Femur (tissue), 1 donor: Measurements from ENCODE around the gene GOSR2.

Experiments
- DNase-seq: peaks from one replicate; pipeline ENCODE4 v3.0.0-alpha.2; 2017

GOSR2 gene

DNA sequence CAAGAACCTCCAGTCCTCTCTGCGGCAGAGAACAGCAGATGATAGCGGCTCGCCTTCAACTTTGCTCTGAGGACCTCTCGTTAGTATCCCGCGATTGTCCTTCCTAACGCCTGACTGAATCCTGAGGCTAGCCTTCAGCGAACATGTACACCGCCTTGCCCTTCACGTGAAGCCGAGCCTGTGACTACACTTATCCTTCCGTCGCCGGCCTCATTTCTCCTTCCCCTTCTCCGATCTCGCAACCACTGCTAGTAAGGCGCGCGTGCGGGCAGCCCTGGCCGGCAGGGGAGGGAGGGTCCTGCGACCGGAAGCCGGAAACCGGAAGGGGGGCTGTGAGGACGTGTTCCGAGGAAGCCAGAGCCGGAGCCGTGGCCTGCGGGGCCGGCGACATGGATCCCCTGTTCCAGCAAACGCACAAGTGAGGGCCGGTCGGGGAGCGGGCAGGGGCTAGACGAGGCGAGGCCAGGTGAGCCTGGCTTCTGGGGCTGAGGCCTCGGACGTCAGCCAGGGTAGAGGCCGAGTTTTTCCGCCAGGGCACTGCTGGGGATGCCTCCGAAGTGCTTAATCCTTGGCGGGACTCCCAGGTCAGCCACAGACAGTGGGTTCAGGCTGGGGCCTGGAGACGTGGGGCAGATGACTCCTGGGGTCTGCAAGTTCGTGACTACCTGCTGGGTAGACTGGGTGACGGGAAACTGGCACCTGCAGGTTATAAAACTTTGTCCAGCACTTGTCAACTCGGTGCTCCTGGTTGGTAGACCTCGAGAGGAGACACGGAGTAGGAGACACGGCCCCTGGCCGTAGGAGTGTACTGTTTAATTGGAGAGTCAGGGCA, at the start of gene GOSR2:
TSS of gene GOSR2 (plus strand) at position 357 of the 832 bp plus-strand sequence. CDS start at position 390, 33 bp downstream.
- peak; percentile 95 for DNase-seq

DNA sequence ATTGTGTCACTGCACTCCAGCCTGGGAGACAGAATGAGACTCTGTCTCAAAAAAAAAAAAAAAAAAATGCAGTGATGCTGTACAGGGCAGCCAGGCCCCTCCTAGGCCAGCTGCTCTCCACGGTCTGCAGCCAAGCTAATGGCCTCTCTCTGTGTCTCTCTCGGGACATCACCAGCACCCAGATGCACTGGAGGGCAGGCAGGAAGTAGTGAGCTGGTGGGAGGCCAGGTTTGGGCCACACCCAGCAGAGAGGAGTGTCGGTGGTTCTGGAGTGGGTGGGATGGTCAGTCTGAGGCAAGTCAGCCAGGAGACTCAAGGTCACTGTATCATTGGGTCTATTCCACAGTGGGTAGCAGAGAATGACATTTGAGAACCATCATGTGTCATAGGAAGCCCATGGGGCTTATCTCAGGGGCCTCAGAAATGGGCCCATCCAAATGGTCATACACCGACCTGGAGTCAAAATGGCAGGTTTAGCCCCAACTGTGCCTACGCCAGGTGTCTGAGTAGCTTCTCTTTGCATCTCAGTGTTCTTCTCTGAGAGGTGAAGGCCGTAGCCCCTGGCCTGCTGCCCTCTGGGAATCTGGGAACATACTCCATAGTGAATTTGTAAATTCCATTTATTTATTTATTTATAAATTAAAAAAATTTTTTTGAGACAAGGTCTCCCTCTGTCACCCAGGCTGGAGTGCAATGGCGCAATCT, 48.9 kb upstream of the GOSR2 start:
- no peak for DNase-seq

DNA sequence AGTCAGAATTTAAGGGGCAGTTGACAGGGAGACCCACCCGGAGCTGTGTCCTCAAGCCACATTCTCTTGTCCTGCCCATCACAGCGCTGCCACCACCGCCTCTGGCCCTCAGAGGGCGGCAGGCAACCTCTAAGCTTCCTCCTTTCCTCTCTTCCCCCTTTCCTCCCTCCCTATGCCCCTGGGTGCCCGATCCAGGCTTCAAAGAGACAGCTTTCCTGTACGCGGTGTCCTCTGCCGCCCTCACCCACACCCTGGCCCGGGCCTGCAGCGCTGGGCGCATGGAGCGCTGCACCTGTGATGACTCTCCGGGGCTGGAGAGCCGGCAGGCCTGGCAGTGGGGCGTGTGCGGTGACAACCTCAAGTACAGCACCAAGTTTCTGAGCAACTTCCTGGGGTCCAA, 48.1 kb upstream of the GOSR2 start:
- no peak for DNase-seq

DNA sequence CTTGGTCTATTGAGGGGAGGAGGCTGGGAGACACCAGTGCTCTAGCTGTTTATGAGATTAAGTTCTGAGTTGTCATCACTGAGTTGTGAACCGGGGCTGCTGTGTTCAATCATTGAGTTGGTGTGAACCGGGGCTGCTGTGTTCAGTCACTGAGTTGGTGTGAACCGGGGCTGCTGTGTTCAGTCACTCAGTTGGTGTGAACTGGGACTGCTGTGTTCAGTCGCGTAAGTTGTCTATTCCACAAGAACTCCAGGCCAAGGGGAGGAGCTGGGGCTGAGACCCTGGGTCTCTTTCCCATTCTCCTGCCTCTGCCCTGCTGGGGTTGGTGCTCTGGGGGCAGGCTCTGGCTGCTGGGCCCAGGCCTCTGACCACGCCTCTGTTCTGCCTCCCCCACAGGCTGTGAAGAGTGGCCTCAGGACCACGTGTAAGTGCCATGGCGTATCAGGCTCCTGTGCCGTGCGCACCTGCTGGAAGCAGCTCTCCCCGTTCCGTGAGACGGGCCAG, 47.1 kb upstream of the GOSR2 start:
- no peak for DNase-seq

DNA sequence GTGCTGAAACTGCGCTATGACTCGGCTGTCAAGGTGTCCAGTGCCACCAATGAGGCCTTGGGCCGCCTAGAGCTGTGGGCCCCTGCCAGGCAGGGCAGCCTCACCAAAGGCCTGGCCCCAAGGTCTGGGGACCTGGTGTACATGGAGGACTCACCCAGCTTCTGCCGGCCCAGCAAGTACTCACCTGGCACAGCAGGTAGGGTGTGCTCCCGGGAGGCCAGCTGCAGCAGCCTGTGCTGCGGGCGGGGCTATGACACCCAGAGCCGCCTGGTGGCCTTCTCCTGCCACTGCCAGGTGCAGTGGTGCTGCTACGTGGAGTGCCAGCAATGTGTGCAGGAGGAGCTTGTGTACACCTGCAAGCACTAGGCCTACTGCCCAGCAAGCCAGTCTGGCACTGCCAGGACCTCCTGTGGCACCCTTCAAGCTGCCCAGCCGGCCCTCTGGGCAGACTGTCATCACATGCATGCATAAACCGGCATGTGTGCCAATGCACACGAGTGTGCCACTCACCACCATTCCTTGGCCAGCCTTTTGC, 46.5 kb upstream of the GOSR2 start:
- no peak for DNase-seq

DNA sequence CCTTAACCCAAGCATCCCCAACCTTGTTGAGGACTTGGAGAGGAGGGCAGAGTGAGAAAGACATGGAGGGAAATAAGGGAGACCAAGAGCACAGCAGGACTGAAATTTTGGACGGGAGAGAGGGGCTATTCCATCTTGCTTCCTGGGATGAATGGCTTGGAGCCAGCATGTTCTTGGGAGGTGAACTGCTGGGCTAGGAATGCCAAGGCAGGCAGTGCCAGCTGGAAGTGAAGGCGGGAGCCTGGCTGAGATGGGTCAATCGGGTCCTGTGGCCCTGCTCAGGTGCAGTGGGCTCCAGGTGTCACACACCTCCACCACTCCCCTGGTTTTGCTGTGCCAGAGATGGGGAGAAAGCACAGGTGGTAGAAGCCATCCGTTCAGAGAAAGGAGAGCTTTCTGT, 46.0 kb upstream of the GOSR2 start:
- no peak for DNase-seq

DNA sequence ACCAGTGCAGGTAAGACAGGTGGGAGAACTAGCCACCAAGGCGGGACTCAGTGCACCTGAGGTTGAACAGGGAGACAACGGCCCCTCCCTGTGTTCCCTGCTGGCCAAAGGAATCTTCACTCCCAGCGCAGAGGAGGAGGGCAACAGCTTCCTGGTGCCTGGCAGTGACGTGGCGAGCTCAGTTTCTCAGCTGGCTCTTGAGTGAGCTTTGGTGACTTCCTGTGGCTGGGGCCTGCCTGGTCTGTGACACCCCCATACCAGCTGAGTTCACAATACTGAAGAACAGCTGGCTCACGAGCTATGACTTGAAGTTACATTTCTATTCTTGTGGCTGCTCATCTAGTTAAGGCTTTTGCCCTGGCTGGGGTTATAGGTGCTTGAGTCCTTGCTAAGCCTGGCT, 45.5 kb upstream of the GOSR2 start:
- DNase-seq, result no peak

DNA sequence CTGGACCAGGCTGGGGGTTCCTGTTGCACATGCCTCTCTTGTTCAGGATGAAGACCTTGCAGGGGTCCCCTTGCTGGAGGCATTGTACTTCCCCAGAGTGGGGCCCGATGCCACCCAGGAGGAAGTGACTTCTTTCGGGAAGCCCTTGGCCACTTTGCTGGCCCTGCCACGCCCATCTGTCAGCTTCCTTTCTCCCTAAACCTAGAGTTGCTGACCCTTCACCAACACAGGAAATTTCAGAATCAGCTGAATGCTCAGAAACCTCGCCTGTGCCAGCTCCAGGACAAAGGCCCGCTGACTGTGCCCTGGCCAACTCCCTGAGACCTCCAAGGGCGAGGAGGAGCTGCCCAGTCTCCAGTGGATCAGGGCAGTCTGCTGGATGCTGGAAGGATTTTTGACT, 44.9 kb upstream of the GOSR2 start:
- DNase-seq, result peak; percentile 32

DNA sequence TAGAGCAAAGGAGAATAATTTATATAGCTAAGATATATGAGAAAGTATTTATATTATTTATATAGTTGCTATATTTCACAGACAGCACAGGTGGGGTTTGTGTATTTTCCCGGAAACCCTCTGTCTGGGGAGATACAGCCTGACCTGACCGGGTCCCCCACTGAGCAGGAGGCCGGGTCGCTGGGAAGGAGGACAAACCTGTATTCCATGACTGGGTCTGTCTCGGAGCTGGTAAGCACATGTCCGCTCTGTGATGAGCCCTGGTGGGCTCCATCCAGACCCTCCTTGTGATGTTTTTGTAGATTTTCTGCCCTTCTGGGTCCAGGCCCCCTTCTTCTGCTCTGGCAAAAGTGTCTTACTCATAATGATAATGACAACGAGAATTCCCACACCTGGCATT, 43.9 kb upstream of the GOSR2 start:
- DNase-seq, result no peak

DNA sequence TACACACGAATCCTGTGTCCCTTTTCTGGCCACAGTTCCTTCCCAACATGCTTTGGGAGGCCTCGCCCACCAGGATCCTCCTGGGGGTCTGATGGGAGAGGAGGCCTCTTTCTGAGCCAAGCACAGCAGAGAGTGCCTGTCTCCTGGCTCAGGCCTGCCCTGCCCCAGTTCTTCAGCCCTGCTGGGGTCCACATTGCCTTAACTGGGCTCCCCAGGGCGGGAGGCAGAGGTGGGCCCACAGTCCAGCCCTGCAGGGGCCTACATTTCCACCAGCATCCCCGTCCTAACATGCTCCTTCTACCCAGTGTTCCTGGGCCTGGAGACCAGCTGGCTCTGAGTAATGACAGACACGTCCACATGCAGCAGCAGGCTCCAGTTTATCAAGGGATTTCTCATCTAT, 41.9 kb upstream of the GOSR2 start:
- DNase-seq, result no peak

DNA sequence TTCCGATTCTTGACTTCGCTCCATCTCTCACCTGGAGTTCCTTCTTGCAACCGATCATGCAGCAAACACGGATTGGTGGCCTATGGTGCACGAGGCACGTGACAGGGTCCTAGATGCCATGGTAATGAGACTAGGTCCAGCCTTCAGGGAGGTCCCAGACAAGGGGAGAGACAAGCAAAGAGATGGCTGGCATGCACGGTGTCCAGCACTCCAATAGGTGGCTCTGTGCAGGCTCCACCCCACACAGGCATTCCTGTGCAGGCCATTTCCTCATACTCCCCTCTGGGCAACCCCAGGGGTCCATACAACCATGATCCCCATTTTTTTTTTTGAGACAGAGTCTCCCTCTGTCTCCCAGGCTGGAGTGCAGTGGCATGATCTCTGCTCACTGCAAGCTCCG, 40.3 kb upstream of the GOSR2 start:
- no peak for DNase-seq

DNA sequence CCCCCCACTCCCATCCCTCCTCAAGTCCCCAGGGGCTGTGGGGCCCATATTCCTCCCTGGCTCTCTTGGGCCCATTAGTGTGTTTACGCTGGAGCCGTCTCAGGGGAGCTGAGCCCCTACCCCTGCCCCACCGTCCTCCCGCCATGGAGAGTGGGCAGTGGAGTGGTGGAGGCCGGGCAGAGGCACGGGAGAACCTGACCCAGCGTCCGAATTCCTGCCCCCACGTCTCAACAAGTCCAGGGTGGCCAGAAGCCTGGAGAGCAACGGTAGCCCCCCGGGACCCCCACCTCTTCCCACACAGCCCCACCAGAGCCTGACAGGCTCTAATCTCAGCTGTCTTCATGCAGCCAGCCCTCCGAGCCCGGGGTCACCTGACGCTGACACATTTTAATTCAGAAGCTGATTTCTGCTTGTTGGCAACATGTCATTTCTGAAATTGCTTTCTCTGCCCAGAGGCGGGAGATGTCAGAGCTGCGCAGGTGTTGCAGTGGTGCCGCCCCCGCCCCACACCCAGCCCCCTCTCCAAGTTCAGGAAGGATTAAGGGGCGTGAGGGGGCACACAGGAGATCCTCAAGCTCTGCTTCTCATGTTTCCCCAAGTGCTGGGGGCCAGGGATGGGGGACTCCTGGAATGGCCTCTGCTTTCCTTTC, 39.0 kb upstream of the GOSR2 start:
- no peak for DNase-seq

DNA sequence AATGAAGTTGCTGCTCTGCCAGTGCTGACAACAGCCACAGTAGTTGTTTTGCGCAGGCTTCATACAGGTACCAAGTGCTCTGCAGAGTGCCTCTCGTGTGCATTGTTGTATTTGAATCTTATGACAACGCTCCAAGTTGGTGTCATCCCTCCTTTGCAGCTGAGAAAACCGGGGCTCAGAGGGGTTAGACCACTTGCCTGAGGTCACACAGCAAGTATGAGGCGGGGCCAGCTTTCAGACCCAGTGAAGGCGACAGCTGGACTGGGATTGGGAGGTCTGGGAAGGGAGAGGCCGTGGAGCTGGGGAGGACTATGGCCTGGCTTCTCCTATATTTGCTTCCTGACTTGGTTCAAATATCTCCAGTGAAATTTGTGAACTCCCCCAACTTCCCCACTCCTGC, 38.4 kb upstream of the GOSR2 start:
- no peak for DNase-seq

DNA sequence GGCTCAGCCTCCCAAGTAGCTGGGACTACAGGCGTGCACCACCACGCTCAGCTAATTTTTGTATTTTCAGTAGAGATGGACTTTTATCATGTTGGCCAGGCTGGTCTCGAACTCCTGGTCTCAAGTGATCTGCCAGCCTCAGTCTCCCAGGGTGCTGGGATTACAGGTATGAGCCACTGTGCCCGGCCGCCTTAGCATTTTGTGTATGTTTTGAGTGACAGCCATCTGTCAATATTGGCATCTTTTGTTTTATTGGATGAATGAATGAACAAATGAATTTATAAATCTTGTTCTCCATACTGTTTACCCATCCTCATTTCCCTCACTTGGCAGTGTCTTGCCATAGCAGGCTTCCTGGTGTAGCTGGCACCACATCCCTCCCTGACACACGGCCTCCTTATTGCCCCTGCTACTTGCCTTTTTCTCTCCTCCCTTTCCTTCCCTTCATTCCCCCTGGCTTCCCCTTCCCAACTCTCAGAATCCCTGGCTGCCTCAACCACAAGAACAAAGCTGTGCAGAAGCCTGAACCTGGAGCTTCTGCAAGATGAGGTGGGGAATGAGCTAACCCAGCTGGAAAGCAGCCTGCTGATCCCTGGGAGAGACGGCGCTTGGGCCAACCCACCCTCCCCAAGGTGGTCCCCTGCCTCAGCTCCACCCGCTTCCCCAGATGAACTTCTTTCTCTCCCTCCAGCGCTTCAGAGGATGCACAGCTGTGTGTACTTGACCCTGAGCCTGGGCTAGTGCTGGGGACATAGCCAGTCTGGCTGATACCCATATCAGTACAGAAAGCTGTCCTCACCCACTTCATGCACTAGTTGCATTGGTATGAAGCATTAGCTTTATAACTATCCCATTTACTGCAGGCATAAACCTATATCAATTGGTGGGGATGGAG, 37.3 kb upstream of the GOSR2 start:
- no peak for DNase-seq

DNA sequence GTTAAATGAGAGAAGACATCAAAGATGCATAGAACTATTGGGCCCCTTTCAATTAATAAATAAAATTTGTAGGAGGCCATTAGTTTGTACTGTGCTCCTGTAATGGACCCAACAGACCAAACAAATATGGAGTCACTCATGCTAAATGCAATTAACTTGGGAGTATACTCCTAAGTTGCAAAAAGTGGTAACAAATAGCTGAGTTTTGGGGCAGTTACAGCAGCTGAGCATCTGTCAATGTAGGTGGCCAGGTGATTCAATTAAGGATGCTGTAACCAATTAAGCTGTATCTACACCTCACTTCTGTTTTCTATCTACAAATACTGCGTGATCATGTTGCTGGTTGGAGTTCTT, 36.7 kb upstream of the GOSR2 start:
- no peak for DNase-seq

DNA sequence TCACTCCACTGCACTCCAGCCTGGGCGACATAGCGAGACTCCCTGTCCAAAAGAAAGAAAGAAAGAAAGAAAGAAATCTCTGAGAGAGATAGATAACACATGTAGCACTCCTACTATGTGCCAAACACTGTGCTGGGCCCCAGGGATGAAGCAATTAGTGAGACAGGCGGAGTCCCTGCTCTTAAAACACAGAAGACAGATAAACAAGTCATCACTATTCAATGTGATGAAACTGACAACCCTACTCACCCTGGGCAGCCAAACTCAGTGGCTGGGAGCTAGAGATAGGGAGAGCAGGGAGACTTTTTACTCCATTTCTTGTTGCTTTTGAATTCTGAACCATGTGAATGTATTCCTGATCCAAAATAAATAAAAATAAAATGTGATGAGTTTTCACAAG, 35.2 kb upstream of the GOSR2 start:
- DNase-seq, result no peak

DNA sequence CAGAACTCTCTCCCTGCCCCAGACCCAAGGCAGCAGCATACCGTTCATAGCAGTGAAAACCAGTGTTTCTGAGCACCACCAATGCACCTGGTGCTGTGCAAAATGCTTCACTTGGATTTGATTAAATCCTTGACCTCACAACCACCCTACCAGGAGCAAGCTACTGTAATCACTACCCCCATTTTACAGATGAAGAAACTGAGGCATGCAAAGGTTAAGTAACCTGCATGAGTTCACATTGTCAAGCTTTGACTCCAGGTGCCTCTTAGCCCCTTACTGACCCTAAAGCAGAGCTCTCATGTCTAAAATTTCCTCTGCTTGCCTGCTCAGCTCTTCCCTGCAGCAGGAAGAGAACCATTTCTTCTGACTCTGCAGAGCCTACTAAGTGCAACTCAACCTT, 34.2 kb upstream of the GOSR2 start:
- DNase-seq, result no peak

DNA sequence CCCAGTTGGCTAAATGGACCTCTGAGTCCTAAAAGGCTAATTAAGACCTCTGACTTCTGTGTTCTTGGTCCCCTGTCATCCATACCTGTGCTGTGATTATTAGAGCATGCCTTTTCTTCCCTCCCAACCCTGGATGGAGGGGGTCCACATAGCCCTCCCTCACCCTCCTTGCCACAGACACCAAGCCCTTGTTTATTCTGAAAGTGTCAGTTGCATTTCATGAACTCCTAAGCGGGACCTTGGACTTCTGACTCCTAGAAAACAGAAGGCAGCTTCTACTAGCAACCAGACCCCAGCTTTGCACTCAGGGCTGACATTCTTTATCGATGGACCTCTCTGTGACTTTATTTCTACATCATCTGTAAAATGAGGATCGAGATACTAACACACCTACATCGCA, 33.4 kb upstream of the GOSR2 start:
- DNase-seq, result no peak

DNA sequence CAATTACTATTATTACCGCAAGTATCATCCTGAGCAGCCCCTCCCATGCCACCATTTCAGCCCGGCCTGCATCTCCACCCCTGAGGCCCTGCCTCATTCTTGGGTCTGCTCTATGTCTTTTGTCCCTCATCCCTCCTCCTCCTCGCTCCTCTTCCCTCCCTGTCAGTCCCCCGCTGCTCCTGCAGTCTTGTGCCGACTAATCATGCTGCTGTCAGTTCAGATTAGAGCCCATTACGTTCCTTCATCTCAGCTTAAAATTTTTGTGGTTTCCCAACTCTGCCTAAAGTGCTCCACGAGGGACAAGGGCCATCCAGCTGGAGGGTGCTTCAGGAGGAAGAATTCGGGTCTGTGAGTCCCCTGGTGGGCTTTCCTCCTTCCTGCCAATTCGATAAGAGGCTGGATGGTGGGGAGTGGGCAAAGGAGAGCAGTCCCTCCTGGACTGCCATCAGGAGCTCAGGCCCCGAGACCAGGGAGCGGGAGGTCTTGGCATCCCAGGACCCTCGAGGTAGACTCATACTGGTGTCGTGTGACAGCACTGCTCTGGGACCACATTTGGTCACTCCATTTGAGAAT, 32.9 kb upstream of the GOSR2 start:
- no peak for DNase-seq

DNA sequence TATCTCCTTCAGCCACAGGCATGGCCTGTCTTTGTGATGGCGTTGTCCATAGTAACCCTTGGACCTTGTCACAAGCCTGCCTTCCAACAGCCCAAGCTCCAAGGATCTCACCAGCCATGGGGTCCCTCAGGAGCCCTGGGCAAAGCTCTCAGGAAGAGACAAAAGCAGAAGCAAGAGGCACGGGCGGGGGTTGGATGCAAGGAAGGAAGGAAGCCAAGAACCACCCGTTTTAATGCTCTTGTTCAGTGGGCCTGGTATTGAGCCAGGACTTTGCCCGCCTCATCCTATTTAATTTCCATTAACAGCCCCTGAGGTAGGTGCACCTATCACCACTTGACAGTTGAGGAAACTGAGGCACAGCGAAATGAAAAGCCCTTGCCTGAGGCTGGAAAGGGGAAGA, 32.3 kb upstream of the GOSR2 start:
- no peak for DNase-seq

DNA sequence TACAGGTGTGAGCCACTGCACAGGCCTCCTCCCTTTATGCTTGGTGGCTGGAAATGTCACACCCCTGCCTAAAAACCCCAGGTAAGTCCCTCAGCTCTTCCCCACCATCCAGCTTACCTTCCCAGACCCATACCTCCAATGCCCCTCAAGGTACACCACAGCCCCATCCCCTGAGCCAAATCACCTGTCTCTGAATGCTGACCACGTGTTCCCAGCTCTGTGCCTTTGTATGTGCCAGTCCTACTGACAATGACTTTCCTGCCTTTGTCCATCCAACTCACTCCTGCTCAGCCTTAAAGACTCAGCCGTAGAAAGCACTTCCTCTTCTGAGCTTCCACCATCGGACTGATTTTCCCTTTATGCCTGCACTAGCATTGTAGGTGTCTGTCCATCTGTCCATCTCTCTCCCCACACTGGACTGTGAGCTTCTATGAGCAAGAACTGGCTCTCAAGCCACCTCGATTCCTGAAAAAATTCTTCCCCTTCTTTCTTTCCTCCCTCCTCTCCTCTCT, 30.7 kb upstream of the GOSR2 start:
- no peak for DNase-seq

DNA sequence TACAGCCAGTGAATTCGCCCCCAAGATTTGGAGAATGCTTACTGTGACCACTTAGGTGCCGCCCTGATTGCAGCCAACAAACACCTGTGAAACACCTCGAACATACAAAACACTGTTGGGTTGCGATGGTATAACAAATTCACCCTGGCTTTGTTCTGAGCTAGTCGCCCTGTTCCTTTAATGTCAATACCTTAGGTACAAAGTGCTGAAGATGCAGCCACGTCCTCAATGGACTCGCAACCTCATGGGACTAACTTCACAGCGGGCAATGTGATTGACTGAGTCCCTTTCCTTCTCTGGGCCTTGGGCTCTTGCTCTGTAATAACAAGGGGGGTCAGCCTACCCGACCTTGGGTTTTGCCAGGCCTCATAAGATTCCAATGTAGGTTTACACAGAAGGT, 28.9 kb upstream of the GOSR2 start:
- no peak for DNase-seq
